Measurements from ENCODE around the gene FAM240A.

DNA sequence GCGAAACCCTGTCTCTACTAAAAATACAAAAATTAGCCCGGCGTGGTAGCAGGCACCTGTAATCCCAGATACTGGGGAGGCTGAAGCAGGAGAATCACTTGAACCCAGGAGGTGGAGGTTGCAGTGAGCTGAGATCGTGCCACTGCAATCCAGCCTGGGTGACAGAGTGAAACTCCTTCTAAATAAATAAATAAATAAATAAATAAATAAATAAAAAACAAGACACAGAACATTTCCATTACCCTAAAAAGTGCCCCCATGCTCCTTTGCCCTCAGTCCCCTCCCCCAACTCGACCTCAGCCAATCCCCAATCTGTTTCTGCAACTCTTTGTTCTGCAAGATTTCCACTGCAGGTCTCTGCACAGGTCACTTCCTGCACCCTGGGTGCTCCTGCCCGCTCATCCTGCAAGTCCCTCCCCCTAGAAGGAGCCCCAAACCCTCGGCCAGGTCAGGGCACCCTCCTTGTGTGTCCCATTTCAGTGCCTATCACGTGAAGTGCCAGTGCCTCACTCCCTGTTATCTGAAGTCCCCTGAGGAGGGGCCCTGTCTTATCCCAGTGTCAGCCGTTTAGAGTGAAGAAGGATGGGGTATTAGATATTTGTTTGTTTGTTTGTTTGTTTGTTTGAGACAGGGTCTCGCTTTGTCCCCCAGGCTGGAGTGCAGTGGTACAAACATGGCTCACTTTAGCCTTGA lies 1.1 kb downstream of the FAM240A start:
- no peak for TF ChIP-seq POLR2AphosphoS5 (IDR thresholded peaks at IDR 0.05)
- TF ChIP-seq POLR2A (IDR thresholded peaks at IDR 0.05), result no peak
- TF ChIP-seq CTCF (IDR thresholded peaks at IDR 0.05), result no peak

Measured in prostate gland (tissue), 2 donors.